Measurements from ENCODE around the gene QSOX2.

QSOX2 gene

DNA sequence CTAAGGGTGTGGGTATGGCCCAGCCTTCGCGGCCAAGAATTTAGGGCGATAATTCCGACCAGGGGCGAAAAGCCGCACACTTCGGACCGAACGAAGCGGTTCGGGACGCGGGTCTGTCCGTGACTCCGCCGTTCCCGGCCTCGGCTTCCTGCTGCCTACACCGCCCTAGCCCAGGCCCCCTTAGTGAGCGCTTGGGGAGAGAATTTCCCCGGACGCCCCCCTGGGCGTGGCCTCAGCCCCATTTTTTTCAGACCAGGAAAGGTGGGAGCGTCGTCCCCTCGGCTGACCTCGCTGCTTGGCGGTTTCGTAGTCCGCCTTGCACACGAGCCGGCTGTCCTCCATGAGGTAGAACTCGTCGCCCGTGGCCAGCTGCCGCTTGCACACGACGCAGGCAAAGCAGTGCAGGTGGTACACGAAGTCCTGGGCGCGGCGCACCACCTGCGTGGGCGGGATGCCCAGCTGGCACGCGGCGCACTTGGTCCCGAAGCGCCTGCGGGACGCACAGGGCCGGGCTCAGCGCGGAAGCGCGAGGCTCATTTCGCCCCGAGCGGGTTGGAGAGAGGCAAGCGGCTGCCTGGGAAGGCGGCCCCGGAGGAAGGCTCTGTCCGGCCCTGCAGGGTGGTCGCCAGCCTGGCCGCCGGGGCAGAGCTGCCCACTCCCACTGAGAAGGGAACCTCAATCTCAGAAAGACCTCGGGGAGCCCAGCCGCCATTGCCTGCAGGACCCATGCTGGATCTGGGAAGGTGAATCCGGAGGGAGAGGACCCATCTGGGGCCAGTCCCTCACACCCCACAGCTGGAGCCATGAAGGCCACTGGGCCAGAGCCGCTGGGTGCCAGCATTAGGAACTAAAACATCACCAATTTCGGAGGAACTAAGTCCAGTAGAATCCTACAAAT is 46.0 kb downstream of the QSOX2 start:
- no peak for DNase-seq

DNA sequence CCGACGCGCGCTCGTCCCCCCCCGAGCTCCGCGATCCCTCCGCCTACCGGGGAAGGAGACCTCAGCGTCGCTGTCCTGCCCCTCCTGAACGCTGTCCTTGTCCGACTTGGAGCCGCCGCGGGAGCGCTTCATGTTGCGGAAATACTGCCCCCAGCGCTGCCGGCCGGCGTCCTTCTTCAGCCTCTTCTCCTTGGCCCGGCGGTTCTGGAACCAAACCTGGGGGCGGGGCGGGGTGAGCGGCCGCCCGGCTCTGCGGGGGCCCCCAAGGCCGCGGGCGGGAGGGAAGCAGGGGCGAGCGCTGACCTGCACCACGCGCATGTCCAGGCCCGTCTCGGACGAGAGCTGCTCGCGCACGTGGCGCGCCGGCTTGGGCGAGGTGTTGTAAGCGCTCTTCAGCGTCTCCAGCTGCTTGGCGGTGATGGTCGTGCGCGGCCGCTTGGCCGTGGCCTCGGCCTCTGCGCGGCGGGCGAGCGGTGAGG is 47.0 kb downstream of the QSOX2 start:
- DNase-seq = no peak

DNA sequence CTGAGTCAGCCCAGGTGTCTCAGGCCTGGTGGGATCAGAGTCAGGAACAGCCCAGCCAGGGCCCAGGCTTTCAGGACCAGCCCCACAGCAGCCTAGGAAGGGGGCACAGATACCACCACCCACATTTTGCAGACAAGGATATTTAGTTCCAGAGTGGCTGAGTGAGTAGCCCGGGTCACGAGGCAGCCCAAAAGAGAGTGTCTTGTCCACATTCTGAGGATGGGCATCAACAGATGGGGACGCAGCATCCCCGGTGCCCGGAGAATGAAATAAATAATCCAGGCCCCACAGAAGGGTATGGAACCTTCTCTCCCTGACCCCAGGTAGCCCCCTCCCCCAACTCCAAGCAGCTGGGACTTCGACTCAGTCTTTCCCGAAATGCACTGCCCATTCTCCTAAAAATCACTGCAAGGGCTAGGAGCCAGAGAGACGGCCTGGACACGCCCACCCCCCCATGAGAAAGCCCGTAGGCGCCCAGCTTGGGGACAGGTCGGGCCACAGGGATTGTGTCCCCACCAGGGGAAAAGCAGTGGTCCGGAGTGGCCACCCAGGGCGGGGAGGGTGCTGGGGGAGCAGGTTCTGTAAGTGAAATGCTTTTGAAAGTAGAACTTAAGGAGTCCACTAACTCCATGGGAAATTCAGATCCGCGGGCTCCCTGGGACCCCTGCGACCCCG is 47.5 kb downstream of the QSOX2 start:
- DNase-seq = no peak

DNA sequence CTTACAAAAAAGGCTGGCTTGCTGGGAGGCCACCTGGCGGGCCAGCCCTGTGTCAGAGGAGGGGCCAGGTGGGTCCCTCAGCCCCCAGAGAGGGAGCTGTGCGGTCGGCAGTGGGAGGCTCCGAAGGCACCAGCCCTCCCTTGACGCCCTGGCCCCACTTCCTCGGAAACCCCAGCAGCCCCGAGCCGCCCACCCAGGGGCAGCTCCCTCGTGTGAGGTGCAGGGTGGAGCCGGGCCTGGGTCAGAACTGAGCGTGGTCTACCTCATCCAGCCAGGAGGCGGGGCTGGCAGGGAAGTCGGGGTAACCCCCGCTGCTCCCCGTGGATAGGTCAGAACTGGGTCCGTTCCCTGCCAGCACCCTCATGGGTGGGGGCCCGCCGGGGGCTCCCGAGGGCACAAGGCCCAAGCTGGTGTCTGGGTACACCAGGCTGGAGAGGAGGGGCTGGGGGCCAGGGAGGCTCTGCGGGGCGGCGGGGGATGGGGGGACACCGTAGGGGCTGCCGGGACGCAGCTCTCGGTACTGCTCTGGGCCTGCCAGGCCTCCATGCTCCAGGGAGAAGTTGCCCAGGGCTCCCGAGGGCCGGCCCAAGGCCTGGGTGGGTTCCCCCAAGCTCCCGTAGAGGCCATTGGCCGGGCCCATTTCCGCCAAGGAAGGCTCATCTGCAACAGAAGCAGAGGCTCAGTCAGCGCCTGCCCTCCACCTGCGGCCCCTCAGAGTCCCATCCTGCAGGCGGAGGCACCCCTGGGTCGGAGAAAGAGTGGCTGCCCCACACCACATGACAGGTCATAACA is 48.3 kb downstream of the QSOX2 start:
- no peak for DNase-seq

DNA sequence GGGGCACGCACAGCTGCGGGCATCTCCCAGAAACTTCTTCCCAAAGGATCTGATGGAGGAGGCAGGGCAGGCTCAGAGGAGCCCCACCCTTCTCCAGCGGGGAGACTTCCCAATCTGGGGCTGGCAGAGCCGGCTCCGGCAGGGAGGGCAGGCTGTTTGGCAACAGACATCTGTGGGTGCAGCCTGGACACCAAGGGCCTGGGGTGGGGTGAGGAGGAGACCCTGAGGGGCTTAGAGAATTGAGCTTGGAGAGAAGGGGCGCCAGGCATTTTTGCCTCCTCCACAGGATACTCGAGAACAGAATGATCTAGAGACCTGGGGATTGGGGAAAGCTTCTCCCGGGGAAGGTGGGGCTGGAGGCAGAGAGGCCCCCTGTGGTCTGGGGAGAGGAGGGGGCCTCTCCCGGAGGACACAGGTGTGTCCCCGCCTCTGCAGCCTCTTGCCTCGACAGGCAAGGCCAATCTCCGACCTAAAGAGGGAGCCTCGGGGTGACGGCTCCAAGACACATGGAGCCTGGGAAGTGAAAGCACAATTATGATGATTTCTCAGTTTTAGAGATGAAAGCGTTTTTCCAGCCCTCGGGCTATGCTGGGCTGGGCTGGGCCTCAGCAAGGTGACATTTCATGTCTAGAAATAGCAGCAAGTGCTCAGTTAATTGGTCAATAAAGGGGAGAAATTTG is 49.1 kb downstream of the QSOX2 start:
- no peak for DNase-seq

DNA sequence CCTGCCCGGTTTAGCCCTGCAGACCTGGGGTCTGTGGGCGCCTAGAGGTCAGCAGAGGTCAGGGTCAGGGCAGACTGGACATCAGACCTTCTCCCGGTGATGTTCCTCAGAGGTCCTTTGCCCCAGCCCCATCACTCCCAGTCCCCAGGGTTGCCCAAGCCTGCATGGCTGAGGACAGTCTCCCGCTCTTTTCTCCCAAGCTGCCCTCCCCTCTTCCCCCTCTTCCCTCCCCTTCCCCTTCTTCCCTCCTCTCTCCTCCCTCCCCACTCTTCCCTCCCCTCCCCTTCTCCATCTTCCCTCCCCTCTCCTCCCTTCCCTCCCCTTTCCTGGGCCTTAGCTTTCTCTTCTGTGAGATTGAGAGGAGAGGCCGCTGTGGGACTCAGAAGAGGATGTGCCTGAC is 51.1 kb downstream of the QSOX2 start:
- no peak for DNase-seq

DNA sequence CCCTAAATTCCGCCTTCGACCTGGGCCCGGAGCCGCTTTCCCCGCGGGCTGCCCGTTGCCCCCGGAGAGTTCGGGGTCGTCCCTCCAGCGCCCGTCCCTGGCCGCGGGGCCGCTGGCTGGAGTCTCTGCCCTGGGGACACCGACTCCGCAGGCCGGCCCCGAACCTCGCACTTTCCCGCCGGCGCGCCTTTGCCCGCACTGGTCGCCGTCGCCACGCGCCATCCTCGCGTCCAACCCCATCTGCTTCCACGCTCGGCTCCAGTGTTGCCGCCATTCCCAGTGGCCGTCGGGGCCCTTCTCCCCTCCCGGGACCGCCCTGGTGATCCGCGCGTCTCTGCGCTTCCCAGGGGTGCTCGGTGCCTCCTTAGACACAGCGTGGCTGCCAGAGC is 51.7 kb downstream of the QSOX2 start:
- DNase-seq = no peak

DNA sequence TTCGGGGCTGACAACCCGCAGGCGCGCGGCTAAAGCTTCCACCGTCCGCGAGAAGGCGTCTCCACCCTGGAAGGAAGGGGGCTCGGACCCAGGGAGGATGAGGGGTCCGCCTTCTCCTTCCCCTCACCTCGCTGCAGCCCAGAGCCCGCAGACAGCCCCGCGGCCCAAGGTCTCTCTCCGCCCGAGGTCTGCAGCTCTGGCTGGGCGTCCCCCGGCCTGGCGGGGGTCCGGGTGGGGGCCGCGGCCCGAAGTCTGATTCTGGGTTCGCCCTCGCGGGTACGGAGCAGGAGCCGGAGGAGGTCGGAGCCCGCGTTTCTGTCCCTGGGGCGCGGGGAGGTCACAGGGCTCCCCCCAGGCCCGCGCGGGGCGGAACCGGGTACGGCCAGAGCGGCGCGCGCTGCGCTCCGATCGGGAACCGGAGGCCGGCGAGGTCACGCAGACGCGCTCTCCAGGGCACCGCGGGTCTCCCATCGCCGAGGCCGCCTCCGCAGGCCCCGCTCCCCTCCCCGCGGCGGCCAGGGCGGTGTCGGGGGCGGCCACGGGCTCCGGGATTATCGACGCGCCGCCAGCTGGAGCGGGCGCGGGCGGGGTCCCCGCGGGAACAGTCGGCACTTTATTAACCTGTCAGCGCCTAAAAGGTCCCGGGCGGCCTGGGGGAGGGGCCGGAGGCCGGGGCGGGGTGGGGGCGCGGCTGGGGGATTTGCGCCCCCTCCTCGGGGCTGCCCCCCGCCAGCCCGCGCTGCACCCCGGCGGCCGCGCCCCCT is 52.3 kb downstream of the QSOX2 start:
- no peak for DNase-seq

DNA sequence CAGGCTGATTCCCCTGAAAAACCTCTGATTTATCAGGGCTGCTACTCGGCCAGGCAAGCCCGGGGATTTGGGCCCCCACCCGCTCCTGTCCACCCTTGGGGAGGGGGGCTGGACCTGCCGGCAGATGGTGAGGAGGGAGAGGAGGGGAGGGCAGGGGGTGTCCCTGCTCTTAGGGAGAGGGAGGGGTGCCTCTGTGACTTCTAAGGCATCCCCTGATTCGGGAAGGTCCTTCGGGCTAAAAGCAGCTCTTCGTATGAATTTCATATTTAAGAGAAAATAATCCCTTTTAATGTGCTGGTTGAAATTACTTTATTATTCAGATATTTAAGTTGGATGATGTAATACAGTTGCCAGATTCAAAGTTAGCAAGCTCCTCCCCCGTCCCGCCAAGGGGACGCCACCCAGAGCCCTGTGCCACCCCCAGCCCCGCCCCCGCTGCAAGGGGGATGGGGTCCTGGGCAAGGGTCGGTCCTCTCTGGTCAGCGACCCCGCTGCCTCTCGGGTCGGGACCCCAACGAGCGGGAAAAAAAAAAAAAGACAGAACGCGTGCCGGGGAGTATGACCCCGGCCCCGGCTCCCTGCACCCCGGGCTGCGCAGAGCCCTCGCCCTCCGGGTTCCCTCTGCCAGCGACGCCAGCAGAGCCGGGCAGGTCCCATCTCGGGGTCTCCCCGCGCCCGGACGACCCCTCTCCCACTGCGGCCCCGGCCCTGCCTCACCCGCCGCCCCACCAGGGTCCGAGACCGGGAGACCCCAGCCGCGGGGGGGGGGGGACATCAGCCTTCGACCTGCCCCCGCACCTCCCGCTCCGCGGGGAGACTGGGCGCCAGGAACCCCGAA is 53.1 kb downstream of the QSOX2 start:
- DNase-seq = no peak

DNA sequence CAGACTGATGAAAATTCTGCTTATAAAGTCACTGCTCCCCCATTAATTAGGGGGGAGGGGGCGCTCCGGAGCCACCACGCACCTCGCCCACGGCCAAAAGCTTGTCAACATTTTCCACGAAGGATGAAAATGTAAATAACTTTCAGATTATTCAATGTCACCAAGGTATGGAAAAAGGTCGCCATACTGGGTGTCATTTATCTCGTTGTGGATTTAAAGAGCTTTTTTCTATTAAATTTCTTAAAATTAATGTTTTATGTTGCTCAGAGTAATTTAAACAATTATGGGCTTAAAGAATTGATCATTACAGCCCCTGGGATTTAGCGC is 53.7 kb downstream of the QSOX2 start:
- DNase-seq = no peak

DNA sequence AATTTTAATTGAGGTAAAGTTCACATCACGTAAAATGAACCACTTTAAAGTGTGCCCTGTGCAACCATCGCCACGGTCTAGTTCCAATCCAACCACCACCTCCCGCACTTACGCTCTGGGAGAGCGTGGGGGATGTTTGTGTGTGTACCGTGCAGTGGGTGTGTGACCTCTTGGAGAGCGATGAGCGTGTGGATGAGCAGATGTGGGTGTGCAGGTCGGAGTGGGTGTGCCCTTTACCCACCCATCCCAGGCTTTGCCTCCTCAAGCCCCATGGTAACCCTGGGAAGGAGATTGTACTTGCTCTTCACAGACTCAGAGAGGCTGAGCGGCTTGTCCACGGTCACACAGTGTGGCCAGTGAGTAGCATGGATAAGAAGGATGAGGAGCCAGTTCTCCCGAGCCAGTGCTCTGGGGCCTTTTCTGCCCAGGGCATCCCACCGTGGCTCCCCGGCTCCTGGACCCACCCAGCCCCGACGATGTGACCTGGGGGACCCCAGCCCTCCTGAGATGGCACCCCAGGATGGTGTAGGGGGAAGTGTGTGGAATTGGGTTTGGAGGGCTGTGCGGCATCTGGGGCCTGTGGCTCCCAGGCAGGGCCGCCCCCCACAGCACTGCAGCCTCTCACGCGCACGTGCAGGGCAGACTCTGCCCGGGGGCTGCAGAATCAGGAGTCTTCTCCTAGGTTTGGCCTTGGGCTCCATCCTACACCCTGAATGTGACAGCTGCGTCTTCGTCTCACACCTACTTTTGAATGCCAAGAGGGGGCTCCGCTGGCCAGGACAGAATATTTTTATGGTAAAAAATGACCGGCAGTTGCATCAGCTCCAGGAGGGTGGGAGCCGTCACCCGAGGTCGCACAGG is 54.3 kb downstream of the QSOX2 start:
- DNase-seq = no peak

DNA sequence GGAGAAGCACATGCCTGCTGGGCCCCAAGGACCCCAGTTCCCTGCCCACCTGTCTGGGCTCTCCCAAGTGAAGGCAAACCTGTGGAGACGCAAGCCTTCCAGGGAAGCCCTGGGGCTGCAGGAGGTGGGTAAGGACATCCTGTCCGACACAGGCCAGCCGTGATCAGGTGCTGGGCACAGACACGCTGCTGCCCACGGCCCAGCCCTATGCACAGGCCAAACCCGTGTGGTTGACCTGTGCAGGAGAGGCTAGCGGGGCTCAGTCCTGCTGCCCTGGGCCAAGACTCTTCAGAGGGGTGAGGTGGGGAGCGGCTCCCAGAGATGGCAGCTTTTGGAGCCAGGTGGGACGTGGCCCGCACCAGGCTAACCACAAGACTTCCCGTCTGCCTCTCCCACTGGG is 55.0 kb downstream of the QSOX2 start:
- no peak for DNase-seq

DNA sequence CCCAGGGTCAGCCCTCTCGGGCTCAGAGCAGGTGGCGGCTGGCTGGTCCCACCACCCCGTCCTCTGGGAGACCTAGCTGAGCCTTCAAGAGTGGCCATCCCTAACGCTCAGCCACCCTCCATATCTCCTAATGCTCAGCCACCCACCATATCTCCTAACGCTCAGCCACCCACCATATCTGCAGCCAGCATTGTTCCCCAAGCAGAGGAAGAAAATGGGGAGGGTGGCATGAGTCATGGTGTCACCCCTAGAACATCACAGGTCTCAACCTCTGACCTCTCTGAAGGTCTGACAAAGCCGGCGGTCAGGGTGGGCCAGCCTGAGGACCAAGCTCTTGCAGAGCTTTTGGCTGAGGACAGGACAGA is 55.4 kb downstream of the QSOX2 start:
- DNase-seq = no peak

DNA sequence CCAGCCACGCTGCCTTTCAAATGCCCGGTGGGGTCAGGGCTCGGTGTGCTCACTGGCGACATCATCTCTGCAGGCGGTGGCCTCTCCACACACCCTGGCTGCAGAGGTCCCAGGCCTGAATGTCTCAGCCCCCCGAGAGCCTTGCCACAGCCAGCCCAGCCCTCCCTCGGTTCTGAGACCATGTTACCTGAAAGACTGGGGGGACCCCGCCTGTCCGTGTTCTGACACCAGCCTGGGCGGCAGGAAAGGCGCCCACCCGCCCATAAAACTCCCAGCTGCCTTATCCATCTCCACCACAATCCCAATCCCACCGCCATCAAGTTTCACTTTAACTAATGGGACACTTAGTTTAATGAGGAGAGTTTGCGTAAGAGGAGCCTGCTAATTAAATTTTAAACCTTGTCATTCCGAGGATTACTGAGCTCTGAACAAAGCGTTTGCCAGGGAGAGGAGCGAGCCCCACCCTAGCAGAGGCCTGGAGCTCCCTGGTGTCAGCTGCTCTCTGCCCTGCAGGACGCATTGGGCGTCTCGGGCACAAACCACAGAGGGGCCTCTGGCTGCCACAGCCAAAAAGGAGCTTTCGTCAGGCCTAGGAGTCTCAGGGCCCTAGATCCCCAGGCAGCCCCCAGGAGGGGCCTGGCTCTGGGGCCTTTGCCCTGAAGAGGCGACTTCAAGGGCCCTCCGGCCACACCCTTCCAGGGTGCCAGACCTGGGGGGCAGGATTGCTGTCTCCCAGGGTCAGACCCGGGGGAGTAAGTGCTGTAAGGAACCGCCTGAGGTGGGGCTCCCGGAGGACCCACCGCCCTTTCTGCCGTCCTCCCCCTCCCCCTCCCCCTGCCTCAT is 56.0 kb downstream of the QSOX2 start:
- no peak for DNase-seq

DNA sequence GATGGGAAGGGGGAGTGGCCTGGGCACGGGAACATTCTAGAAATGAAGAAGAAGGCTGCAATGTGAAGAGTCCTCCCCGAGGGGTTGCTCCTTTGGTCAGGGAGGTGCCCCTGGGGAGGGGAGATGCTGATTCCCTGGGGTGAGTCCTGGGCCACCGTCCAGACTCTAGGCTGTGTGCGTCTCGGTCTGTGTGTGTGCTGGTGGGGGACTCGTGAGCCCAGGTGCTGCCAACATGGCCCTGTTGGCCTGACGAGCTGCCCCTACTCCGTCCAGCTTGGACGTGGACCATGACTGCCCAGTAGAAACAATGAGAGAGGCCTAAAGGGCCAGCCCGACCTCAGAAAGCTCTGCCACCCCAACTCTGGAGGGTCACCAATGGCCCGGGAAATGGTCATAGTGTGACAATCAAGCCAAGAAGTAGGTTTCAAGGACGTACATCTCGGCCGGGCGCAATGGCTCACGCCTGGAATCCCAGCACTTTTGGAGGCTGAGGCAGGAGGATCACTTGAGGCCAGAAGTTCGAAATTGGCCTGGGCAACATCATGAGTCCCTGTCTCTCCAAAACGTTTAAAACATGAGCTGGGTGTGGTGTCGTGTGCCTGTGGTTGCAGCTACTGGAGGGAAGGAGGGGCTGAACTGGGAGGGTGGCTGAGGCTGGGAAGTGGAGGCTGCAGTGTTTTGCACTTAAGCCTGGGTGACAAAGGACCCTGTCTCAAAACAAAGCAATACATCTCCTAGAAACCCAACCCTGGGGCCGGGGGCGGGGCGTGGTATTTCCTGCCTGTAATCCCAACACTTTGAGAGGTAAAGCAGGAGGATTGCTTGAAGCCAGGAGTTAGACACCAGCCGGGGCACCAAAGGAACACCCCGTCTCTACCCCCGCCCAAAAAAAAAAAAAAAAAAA is 57.7 kb downstream of the QSOX2 start:
- DNase-seq = no peak

DNA sequence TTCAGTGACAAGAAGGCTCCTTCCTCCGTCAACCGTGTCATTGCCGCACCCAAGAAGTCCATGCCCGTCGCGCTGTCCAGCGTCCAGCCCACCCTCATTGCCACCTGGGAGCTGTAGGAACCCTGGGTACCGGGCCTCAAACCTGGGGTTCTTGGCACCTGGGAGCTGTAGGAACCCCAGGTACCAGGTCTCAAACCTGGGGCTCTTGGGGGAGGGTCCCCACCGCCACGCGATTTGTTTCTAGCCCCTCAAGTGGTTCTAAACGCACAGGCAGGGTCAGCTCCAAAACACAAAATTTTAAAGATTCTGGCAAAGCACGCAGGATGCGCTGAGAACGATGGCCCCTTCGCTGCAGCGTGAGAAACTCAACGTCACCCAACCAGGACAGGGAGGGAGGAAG is 58.4 kb downstream of the QSOX2 start:
- DNase-seq = no peak

DNA sequence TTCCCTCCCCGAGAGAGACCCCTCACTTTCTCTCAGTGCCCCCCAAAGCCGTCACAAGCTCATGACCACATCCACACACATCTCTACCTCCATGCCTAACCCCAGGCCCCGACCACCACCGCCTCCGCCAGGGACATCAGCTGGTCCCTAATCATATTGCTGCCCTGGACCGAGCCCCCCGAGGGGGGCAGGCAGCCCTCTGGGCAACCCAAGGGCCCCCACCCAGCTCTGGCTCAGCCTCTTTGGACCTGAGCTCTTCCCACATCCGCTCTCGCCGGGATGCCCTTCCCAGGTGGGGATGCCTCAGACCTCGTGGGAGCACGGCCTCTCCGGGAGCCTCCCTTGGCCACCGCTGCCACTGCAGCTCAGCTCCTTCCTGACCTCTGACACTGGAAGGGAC is 59.2 kb downstream of the QSOX2 start:
- no peak for DNase-seq

DNA sequence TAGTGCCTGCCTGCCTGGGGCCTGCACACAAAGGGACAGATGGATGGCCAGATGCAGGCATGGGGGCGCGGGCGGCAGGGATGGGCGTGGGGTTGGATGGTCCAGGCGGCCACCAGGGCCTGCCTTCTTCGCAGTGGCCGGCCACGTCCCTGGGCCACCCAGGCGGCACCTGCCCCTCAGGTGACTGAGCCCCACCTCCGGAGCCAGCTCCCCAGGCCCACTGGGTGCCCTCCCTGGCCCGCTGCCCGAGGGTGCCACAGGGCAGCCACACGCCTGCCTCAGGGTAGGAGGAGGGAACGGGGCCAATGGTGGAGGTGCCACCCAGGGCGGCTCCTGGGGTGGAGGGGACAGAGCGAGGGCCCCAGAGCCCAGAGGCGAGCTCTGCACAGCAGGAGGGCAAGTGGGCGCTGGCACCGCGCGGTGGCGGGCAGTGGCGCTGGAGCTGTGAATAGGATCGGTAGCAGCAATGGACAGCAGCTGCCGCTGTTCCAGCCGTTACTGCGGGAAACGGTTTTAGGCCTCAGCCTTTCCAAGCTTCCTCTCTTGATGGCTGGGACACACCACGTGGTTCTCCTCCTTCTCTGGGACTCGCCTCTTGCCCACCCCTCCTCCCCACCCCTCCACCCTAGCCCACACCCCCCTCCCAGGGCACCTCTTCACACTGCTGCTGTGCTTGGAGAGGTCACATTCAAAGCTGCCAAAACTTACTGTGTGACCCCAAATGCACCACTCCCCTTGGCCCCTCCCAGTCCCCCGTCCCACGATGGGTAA is 59.8 kb downstream of the QSOX2 start:
- DNase-seq = no peak

Data from activated naive CD4-positive, alpha-beta T cell treated with anti-CD3 and anti-CD28 coated beads, Interleukin-2, amount 50 U/mL, for 16 hours (primary cell).